ENCODE results near the gene GRIN2C.

Gene GRIN2C

GRCh38 chr17:74865504-74866197 is 6.0 kb upstream of the GRIN2C start:
- Histone ChIP-seq H3K4me2 (peak overlapping the region; percentile 55), H4K20me1 (peaks cover 36% of the 10 kb centered on the region), H3K9ac (peak overlapping the region; percentile 58; the same call in 1 of the 2 replicates), H3K4me1 (peaks cover 48% of the 10 kb centered on the region), H3K36me3 (peaks cover 4% of the 10 kb centered on the region; the same call in 1 of the 2 replicates), H3K9me3 (no peaks in the 10 kb centered on the region), H3K27ac (peak overlapping the region; percentile 33), H3K4me3 (no peak overlapping the region), H3K27me3 (peaks cover 20% of the 10 kb centered on the region)
- TF ChIP-seq Cebpa-rat (IDR thresholded peaks at IDR 0.05) = no peak

DNA sequence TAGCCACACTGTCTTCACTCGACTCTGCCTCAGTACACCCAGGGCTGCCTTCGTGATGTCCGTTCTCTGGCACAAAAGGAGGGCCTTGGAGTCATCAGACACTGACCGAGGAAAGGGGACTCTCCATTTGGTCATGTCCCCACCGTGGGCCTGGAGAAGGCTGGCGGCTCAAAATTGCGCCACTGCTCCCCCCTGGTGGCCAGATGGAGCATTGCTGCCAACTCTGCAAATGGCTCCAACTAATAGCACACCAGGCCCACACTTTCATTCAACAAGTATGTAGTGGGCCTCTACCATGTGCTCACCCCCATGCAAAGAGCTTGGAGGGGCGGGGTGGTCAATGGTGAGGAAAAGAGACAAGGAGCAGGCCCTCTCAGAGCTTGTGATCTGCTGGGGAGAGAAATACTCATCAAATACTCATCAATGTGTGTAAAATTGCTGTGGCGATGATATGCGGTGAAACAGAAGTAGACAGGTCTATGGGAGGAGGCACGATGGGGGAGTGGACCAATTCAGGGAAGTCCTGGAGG is 5.2 kb upstream of the GRIN2C start:
- no peak overlapping the region for H3K9ac ChIP-seq
- peaks cover 4% of the 10 kb centered on the region; the same call in 1 of the 2 replicates for H3K36me3 ChIP-seq
- H3K27ac ChIP-seq = no peak overlapping the region
- no peak overlapping the region; the same call in 1 of the 2 replicates for H3K4me2 ChIP-seq
- H3K9me3 ChIP-seq = no peaks in the 10 kb centered on the region
- H4K20me1 ChIP-seq = peaks cover 43% of the 10 kb centered on the region
- peaks cover 55% of the 10 kb centered on the region for H3K4me1 ChIP-seq
- H3K4me3 ChIP-seq = no peak overlapping the region
- no peak for TF ChIP-seq Cebpa-rat (IDR thresholded peaks at IDR 0.05)
- peaks cover 27% of the 10 kb centered on the region for H3K27me3 ChIP-seq

GRCh38 chr17:74864297-74864865 is 4.7 kb upstream of the GRIN2C start:
- Histone ChIP-seq H3K9ac (no peak overlapping the region), H3K27ac (no peak overlapping the region), H4K20me1 (peaks cover 44% of the 10 kb centered on the region), H3K36me3 (no peaks in the 10 kb centered on the region), H3K4me3 (no peak overlapping the region), H3K4me1 (peaks cover 52% of the 10 kb centered on the region), H3K4me2 (no peak overlapping the region; the same call in 1 of the 2 replicates), H3K9me3 (no peaks in the 10 kb centered on the region), H3K27me3 (peaks cover 33% of the 10 kb centered on the region)
- TF ChIP-seq Cebpa-rat (IDR thresholded peaks at IDR 0.05) = no peak

DNA sequence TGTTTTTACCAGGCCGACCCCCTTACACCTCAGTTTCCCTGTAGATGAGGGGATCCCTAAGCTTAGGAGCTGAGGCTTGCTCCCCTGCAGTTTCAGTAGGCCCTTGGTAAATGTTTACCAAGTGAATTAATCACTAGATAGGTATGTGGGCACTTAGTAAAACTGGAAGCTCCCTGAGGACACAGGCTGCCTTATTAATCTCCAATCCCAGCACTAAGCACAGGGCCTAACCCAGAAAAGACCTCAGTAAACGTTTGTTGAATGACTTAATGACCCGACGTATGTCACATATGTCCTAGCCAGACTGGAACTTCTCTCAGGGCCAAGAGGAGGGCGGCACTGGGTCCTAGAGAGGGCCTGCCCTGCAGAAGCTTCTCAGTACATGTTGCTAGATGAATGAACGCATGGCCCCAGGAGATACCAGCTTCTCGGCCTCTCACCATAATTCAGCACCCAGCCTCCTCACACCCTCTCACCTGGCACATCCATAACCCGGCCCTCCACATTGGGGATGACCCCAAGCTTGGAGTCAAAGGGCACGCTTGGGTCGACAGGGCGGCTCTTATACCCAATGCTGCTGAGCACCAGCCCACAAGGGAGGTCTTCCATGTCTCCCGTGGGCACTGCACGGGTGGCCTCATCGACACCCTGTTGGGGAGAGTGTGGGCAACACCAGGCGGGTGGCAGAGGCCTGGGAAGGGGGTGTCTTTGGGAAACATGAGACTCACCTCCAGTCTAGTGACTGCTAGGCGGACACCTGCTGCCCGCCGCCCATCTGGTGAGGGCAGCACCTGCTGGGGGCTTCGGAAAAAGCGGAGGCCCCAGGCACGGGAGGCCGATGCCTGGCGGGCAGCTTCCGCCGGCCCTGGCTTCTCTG is 4.0 kb upstream of the GRIN2C start:
- Histone ChIP-seq H3K4me1 (peaks cover 50% of the 10 kb centered on the region), H3K4me3 (no peak overlapping the region), H3K4me2 (peak overlapping the region; percentile 31; the same call in 1 of the 2 replicates), H3K36me3 (no peaks in the 10 kb centered on the region), H4K20me1 (peaks cover 49% of the 10 kb centered on the region), H3K9ac (no peak overlapping the region), H3K9me3 (no peaks in the 10 kb centered on the region), H3K27ac (no peak overlapping the region), H3K27me3 (peaks cover 40% of the 10 kb centered on the region)
- no peak for TF ChIP-seq Cebpa-rat (IDR thresholded peaks at IDR 0.05)

- Histone ChIP-seq H3K4me1 (peaks cover 50% of the 10 kb centered on the region), H3K9me3 (no peaks in the 10 kb centered on the region), H3K27ac (no peak overlapping the region), H3K36me3 (no peaks in the 10 kb centered on the region), H3K9ac (no peak overlapping the region), H3K4me2 (peak overlapping the region; percentile 31; the same call in 1 of the 2 replicates), H4K20me1 (peaks cover 50% of the 10 kb centered on the region), H3K4me3 (no peak overlapping the region), H3K27me3 (peaks cover 46% of the 10 kb centered on the region)
- no peak for TF ChIP-seq Cebpa-rat (IDR thresholded peaks at IDR 0.05)
Measured at GRCh38 chr17:74862919-74863318, 3.2 kb upstream of the GRIN2C start.

DNA sequence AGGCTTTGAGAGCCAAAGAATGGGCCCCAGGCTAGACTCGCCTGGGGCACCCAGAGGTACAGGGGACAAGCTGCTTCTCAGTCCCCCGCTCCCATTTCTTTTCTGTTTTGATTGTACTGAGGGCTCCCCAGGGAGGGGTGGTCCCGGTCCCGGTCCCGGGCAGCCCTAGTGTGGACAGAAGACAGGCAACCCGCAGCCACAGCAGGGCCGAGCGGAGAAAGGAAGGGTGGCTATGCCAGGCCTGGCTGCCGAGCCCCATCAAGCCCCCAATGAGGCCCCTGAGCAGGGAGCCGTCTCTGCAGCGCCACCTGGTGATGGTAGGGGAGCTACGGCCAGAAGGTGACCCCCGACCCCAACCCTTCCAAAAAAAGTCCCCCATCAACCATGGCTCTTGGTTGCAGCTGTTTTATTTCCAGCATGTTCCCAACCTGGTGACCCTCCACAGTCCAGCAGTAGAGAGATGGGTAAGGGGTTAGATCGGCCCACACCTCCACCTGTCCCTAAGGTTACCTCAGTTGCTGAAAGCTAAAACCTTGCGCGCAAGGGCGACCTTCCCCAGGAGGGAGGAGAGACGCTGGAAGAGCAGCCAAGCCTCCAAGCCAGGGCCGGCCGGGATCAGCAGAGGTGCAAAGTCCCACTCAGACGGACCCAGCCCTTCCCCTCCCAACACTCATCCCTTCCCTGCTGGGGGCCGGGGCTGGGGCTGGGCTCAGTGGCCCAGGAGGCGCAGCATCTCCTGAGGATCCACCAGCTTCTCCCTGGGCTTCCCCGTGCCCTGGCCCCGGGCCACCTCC is 2.6 kb upstream of the GRIN2C start:
- no peaks in the 10 kb centered on the region for H3K9me3 ChIP-seq
- peak overlapping the region; percentile 31; the same call in 1 of the 2 replicates for H3K4me2 ChIP-seq
- no peaks in the 10 kb centered on the region for H3K36me3 ChIP-seq
- H3K4me3 ChIP-seq = no peak overlapping the region
- H3K27me3 ChIP-seq = peaks cover 53% of the 10 kb centered on the region
- H3K27ac ChIP-seq = no peak overlapping the region
- H3K9ac ChIP-seq = no peak overlapping the region
- peaks cover 54% of the 10 kb centered on the region for H3K4me1 ChIP-seq
- TF ChIP-seq Cebpa-rat (IDR thresholded peaks at IDR 0.05) = no peak
- peaks cover 53% of the 10 kb centered on the region for H4K20me1 ChIP-seq

DNA sequence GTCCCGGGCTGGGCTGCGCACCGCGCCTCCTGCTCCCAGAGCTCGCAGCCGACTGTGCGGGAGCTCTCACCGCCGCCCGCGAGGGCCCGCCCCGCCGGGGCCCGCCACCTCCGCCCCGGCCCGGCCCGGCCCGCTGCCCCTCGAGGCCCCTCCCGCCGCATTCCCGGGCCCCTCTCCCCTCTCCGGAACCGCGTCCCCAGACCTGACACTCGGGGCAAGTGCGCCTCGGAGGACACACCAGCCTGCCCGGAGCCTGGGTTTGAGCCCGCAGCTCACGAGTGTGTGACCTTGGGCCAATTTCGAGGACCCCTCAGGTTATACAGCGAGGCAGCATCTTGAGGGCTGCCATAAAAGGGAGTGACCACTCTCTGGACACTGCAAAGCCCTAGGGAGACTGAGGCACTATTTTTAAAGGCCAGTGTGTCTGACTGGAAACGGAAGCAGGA is 2.0 kb upstream of the GRIN2C start:
- no peaks in the 10 kb centered on the region for H3K36me3 ChIP-seq
- H3K9ac ChIP-seq = no peak overlapping the region
- H4K20me1 ChIP-seq = peaks cover 58% of the 10 kb centered on the region
- H3K9me3 ChIP-seq = no peaks in the 10 kb centered on the region
- H3K27me3 ChIP-seq = peaks cover 59% of the 10 kb centered on the region
- H3K4me1 ChIP-seq = peaks cover 58% of the 10 kb centered on the region
- peak overlapping the region; percentile 31; the same call in 1 of the 2 replicates for H3K4me2 ChIP-seq
- TF ChIP-seq Cebpa-rat (IDR thresholded peaks at IDR 0.05) = no peak
- H3K27ac ChIP-seq = no peak overlapping the region
- H3K4me3 ChIP-seq = no peak overlapping the region

GRCh38 chr17:74860872-74861661 is 1.4 kb upstream of the GRIN2C start:
- Histone ChIP-seq H3K27me3 (peaks cover 62% of the 10 kb centered on the region), H3K9ac (no peak overlapping the region), H3K4me3 (peak overlapping the region; percentile 55), H3K27ac (no peak overlapping the region), H3K9me3 (no peaks in the 10 kb centered on the region), H3K36me3 (no peaks in the 10 kb centered on the region), H4K20me1 (peaks cover 58% of the 10 kb centered on the region), H3K4me2 (peak overlapping the region; percentile 81), H3K4me1 (peaks cover 55% of the 10 kb centered on the region)
- no peak for TF ChIP-seq Cebpa-rat (IDR thresholded peaks at IDR 0.05)
